A673 (cell line): ENCODE data around the gene CPED1. TPM values are rescaled to one million over a fixed set of nuclear protein-coding genes. Genes with fewer than 3 reads are reported as not detected.

Experiments used
- BruUV-seq: library from RNA; stranded (reverse); fragments of 400-500 nt; replicated peaks from 2 replicates; lab custom pipeline; 2021; lab: Mats Ljungman, UMichigan
- CTCF ChIA-PET: fragments of 300-600 bp; sonication (Branson Sonifier 250); formaldehyde crosslinking; loops from one replicate; lab custom pipeline; 2022; ENCODE audit warnings: antibody characterized with exemption; lab: Charles Lee
- POLR2A ChIA-PET: fragments of 300-600 bp; sonication (Branson Sonifier 250); formaldehyde crosslinking; loops from one replicate; lab custom pipeline; 2022; ENCODE audit warnings: antibody characterized with exemption; ENCODE audit not compliant: low non-redundant PET; lab: Charles Lee
- DNase-seq: peaks from one replicate; pipeline ENCODE4 v3.0.0-alpha.2; 2015; ENCODE audit warnings: low spot score
- H3K27ac ChIP-seq: fragments of 200-600 bp; sonication (generic); 2 replicates; pipeline ENCODE4 v1.5.1; 2016; ENCODE audit warnings: mixed run types, low read depth, mild to moderate bottlenecking, mixed read lengths, antibody characterized with exemption, low read length; ENCODE audit not compliant: poor library complexity, severe bottlenecking
- H3K27me3 ChIP-seq: fragments of 200-600 bp; sonication (generic); replicated peaks from 2 replicates; pipeline ENCODE4 v1.6.1; 2017; ENCODE audit warnings: mixed run types, low read depth, mild to moderate bottlenecking, mixed read lengths, antibody characterized with exemption, low read length; ENCODE audit not compliant: insufficient read depth, poor library complexity
- H3K36me3 ChIP-seq: fragments of 200-600 bp; sonication (generic); 2 replicates; pipeline ENCODE4 v1.6.1; 2016; ENCODE audit warnings: mixed run types, mild to moderate bottlenecking, mixed read lengths, antibody characterized with exemption, low read length; ENCODE audit not compliant: insufficient read depth, poor library complexity, severe bottlenecking
- H3K4me1 ChIP-seq: fragments of 200-600 bp; sonication (generic); 2 replicates; pipeline ENCODE4 v1.6.1; 2017; ENCODE audit warnings: mixed run types, mild to moderate bottlenecking, mixed read lengths, antibody characterized with exemption, low read length; ENCODE audit not compliant: insufficient read depth, poor library complexity, severe bottlenecking
- H3K4me3 ChIP-seq: fragments of 200-600 bp; sonication (generic); 2 replicates; pipeline ENCODE4 v1.5.1; 2016; ENCODE audit warnings: low read depth, mixed run types, mild to moderate bottlenecking, mixed read lengths, low read length; ENCODE audit not compliant: poor library complexity, severe bottlenecking
- H3K9me3 ChIP-seq: fragments of 200-600 bp; sonication (generic); 2 replicates; pipeline ENCODE4 v1.6.1; 2016; ENCODE audit warnings: mixed run types, low read depth, mild to moderate bottlenecking, mixed read lengths, antibody characterized with exemption, low read length; ENCODE audit not compliant: poor library complexity, severe bottlenecking
- CTCF ChIP-seq: fragments of 300-800, 200-600 bp; sonication (generic); conservative IDR thresholded peaks from 2 replicates; pipeline ENCODE4 v1.5.1; 2017; ENCODE audit warnings: low read depth, mild to moderate bottlenecking, antibody characterized with exemption, low read length, moderate library complexity, mixed read lengths
- EZH2 ChIP-seq: fragments of 200-600 bp; sonication (generic); IDR thresholded peaks from 2 replicates; pipeline ENCODE4 v1.6.1; 2017; ENCODE audit warnings: borderline replicate concordance, low read depth, mild to moderate bottlenecking, mixed read lengths, antibody characterized with exemption, low read length; ENCODE audit not compliant: poor library complexity, severe bottlenecking
- intact Hi-C: fragments of 100-400 bp; cut with micrococcal nuclease; formaldehyde crosslinking; loops from one replicate; pipeline ENCODE4 v1.10.0; 2022; ENCODE audit not compliant: unreplicated experiment
- total RNA-seq: library from RNA; stranded (reverse); gene quantifications from 2 replicates; pipeline ENCODE4 v1.2.3, GENCODE V29; 2021

CPED1 gene
- total RNA-seq, 1 experiment from 2014 or later = 0.15 TPM

DNA sequence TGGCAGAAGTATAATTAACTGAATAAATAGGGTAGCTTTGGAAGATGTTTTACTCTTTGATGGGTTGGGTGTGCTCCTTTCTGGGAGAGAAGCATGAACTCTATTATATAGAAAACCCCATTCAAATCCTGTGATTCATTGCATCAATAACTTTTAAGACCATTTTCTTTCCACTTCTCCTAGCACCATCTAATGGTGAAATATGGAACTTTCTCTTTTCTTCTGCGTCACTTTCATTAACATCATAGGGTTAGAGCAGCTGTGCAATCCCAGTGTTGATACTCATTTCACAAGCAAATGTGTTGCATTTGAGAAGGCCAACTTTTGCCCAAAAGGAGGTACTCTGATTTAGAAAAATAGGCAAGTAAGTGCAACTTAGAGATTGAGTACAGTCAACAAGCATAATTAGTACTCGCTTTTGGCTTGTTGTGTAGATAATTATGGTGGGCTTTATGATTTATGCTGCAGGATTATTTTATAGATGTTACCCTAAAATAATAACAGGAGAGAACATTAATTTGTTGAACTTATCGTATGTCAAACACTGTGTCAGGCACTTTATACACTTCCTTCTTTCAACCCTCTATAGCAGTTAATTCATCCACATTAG, 92.9 kb downstream of the CPED1 start:
- CTCF ChIA-PET = interaction anchor here (1.4 kb wide), 1 partner anchor 289 kb away, joined by 4 read pairs; no protein-coding TSS in a partner anchor
- no TSS peak for BruUV-seq
- no peak overlapping the region for H3K4me3 ChIP-seq
- intact Hi-C loops = loop anchor here (1.0 to 5.0 kb wide), 2 partner anchors 94 to 289 kb away; no protein-coding TSS in a partner anchor
- no peak for TF ChIP-seq EZH2
- TF ChIP-seq CTCF = peak; percentile 71
- POLR2A ChIA-PET = no interaction called here
- H3K4me1 ChIP-seq = no peaks in the 10 kb centered on the region
- H3K9me3 ChIP-seq = no peaks in the 10 kb centered on the region
- H3K36me3 ChIP-seq = no peaks in the 10 kb centered on the region
- peak; percentile 77 for DNase-seq
- H3K27me3 ChIP-seq = no peaks in the 10 kb centered on the region
- no peak overlapping the region for H3K27ac ChIP-seq

- intact Hi-C loops = loop anchor here (5.0 kb wide), 1 partner anchor 290 kb away; no protein-coding TSS in a partner anchor
Measured at GRCh38 chr7:121082400-121083101, 94.0 kb downstream of the CPED1 start.

More at GRCh38 chr7:121082400-121083101, 94.0 kb downstream of the CPED1 start:
- BruUV-seq = no TSS peak
- Histone ChIP-seq H3K36me3 (no peaks in the 10 kb centered on the region), H3K27me3 (no peaks in the 10 kb centered on the region), H3K27ac (no peak overlapping the region), H3K9me3 (no peaks in the 10 kb centered on the region), H3K4me3 (no peak overlapping the region), H3K4me1 (no peaks in the 10 kb centered on the region)
- POLR2A ChIA-PET = no interaction called here
- DNase-seq = no peak
- no peak for TF ChIP-seq EZH2
- TF ChIP-seq CTCF = no peak
- CTCF ChIA-PET = interaction anchor here (0.7 to 1.4 kb wide), 2 partner anchors 95 to 290 kb away, joined by 3 to 4 read pairs; partner anchors contain the start of gene CPED1
